Activated CD8-positive, alpha-beta T cell treated with anti-CD3 and anti-CD28 coated beads for 36 hours (primary cell): ENCODE results near the gene CES4A. TPM values are rescaled to one million over a fixed set of nuclear protein-coding genes. Genes with fewer than 3 reads are reported as not detected.
A peak's percentile ranks its signal among the peaks of the same experiment; 100 is the strongest.

Source experiments
- ATAC-seq: fragments of 200-7000 bp; cut with Tn5 transposase; one replicate; pipeline ENCODE4 v1.10.0; 2021; ENCODE audit warnings: mild to moderate bottlenecking, moderate library complexity
- CTCF ChIA-PET: fragments of 350-600 bp; sonication (Branson Sonifier 250); formaldehyde crosslinking; loops from one replicate; lab custom pipeline; 2021; ENCODE audit warnings: antibody characterized with exemption; lab: Charles Lee
- POLR2A ChIA-PET: fragments of 350-600 bp; sonication (Branson Sonifier 250); formaldehyde crosslinking; loops from one replicate; lab custom pipeline; 2021; ENCODE audit warnings: antibody characterized with exemption; lab: Charles Lee
- DNase-seq: peaks from one replicate; pipeline ENCODE4 v3.0.0-alpha.2; 2020
- H3K27ac Mint-ChIP-seq: one replicate; pipeline ENCODE4 v1.8.0; 2021; ENCODE audit warnings: mild to moderate bottlenecking, mixed read lengths
- H3K27me3 Mint-ChIP-seq: one replicate; pipeline ENCODE4 v1.8.0; 2021; ENCODE audit warnings: mixed read lengths
- H3K36me3 Mint-ChIP-seq: one replicate; pipeline ENCODE4 v1.8.0; 2021; ENCODE audit warnings: low read depth, mixed read lengths
- H3K4me1 Mint-ChIP-seq: one replicate; pipeline ENCODE4 v1.8.0; 2021; ENCODE audit warnings: low read depth, mixed read lengths
- H3K4me3 Mint-ChIP-seq: one replicate; pipeline ENCODE4 v1.8.0; 2021; ENCODE audit warnings: mild to moderate bottlenecking, moderate library complexity, mixed read lengths
- H3K9me3 Mint-ChIP-seq: one replicate; pipeline ENCODE4 v1.8.0; 2021; ENCODE audit warnings: mixed read lengths
- intact Hi-C: fragments of 100-400 bp; cut with micrococcal nuclease; formaldehyde crosslinking; loops from one replicate; pipeline ENCODE4 v1.10.0; 2022
- total RNA-seq, 2 experiments: library from RNA; stranded (reverse); gene quantifications; one replicate each; pipeline ENCODE4 v1.2.3, GENCODE V29; 2021
- TF ChIP-seq, protein P1 (sequence below): fragments of 200-600 bp; IDR thresholded peaks from one replicate; pipeline ENCODE4 v1.8.0; 2022; ENCODE audit warnings: antibody characterized with exemption, mild to moderate bottlenecking

Gene CES4A
- total RNA-seq, 2 experiments from 2014 or later = 4.5 to 5.9 TPM

GRCh38 chr16:67011274-67011673 lies 22.9 kb downstream of the CES4A start:
- ChIA-PET CTCF (interaction anchor here (0.8 to 5.0 kb wide), 6 partner anchors 13 to 144 kb away, joined by 3 to 53 read pairs (median 4); partner anchors contain the start of genes CES3 and CES4A), POLR2A (interaction anchor here (0.6 to 5.0 kb wide), 5 partner anchors 9 to 165 kb away, joined by 3 to 52 read pairs (median 3); partner anchors contain the start of gene CBFB)
- peak overlapping the region; percentile 59 for H3K4me3 Mint-ChIP-seq
- H3K9me3 Mint-ChIP-seq = no peaks in the 10 kb centered on the region
- H3K4me1 Mint-ChIP-seq = peaks cover 20% of the 10 kb centered on the region
- intact Hi-C loops = no loop called here
- TF ChIP-seq, protein P1, sequence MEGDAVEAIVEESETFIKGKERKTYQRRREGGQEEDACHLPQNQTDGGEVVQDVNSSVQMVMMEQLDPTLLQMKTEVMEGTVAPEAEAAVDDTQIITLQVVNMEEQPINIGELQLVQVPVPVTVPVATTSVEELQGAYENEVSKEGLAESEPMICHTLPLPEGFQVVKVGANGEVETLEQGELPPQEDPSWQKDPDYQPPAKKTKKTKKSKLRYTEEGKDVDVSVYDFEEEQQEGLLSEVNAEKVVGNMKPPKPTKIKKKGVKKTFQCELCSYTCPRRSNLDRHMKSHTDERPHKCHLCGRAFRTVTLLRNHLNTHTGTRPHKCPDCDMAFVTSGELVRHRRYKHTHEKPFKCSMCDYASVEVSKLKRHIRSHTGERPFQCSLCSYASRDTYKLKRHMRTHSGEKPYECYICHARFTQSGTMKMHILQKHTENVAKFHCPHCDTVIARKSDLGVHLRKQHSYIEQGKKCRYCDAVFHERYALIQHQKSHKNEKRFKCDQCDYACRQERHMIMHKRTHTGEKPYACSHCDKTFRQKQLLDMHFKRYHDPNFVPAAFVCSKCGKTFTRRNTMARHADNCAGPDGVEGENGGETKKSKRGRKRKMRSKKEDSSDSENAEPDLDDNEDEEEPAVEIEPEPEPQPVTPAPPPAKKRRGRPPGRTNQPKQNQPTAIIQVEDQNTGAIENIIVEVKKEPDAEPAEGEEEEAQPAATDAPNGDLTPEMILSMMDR = no peak
- no peak for ATAC-seq
- H3K27ac Mint-ChIP-seq = no peak overlapping the region
- DNase-seq = no peak
- H3K36me3 Mint-ChIP-seq = peaks cover 6% of the 10 kb centered on the region
- no peaks in the 10 kb centered on the region for H3K27me3 Mint-ChIP-seq

GRCh38 chr16:67013233-67013822 lies 24.9 kb downstream of the CES4A start:
- intact Hi-C loops = no loop called here
- Mint-ChIP-seq H3K27me3 (no peaks in the 10 kb centered on the region), H3K4me3 (peak overlapping the region; percentile 83), H3K27ac (peak overlapping the region; percentile 72), H3K36me3 (peaks cover 6% of the 10 kb centered on the region), H3K4me1 (peaks cover 20% of the 10 kb centered on the region), H3K9me3 (no peaks in the 10 kb centered on the region)
- DNase-seq = no peak
- CTCF ChIA-PET = interaction anchor here (0.6 to 8.7 kb wide), 25 partner anchors 13 to 171 kb away, joined by 3 to 127 read pairs (median 4); partner anchors contain the start of genes CBFB, MATCAP1 and NOL3
- TF ChIP-seq, protein P1 = no peak
- POLR2A ChIA-PET = interaction anchor here (0.6 to 5.0 kb wide), 20 partner anchors 9 to 221 kb away, joined by 3 to 52 read pairs (median 4); partner anchors contain the start of genes B3GNT9, CBFB and CIAO2B
- no peak for ATAC-seq

GRCh38 chr16:67013823-67014633 lies 25.6 kb downstream of the CES4A start:
- intact Hi-C loops = no loop called here
- ChIA-PET POLR2A (interaction anchor here (0.6 to 5.0 kb wide), 25 partner anchors 10 to 220 kb away, joined by 3 to 52 read pairs (median 4); partner anchors contain the start of genes B3GNT9, CBFB, CIAO2B and PHAF1), CTCF (interaction anchor here (0.7 to 8.7 kb wide), 24 partner anchors 13 to 170 kb away, joined by 3 to 127 read pairs (median 4); partner anchors contain the start of genes CBFB, FBXL8, MATCAP1 and NOL3)
- Mint-ChIP-seq H3K27me3 (no peaks in the 10 kb centered on the region), H3K4me1 (peaks cover 20% of the 10 kb centered on the region), H3K36me3 (peaks cover 6% of the 10 kb centered on the region), H3K4me3 (peak overlapping the region; percentile 83), H3K9me3 (no peaks in the 10 kb centered on the region), H3K27ac (peak overlapping the region; percentile 90)
- peak; percentile 91 for DNase-seq
- TF ChIP-seq, protein P1 = no peak
- ATAC-seq = peak; percentile 64

DNA sequence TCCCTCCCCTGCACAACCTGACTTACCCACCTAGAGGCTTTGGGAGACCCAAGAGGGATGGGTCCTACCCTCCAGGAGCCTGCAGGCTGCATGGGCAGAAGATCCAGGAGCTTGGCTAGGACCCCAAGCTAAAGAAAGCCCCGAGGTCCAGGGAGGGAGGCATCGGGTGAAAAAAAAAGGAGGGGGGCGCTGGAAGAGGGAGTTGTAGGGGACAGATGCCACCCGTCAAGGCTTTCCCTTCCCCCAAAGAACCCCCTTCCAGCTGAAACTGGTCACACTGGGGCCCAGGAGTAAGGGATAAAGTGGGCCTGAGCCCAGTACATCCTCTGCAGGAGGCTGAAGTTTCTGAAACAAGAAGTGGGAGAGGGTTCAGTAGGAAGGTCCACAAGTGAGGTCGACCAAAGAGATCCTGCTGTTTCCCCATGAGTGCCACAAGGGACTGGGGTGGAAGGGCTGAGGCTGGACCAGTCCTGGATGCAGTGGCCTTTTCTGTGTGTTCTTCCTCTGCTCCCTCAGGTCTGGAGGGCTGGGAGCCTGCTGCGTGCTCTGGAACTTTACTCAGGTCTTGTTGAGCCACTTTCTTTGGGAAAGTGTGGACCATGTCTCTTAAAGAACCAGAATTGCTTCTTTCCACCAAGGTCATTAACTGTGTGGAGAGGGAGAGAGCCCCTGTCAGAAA lies 26.4 kb downstream of the CES4A start:
- ChIA-PET CTCF (interaction anchor here (0.7 to 8.7 kb wide), 14 partner anchors 14 to 169 kb away, joined by 3 to 127 read pairs (median 10); partner anchors contain the start of genes CBFB, CES3, FBXL8 and MATCAP1), POLR2A (interaction anchor here (0.7 to 5.0 kb wide), 11 partner anchors 10 to 95 kb away, joined by 3 to 52 read pairs (median 5); partner anchors contain the start of genes CBFB and PHAF1)
- TF ChIP-seq, protein P1 = no peak
- no peak for ATAC-seq
- H3K9me3 Mint-ChIP-seq = no peaks in the 10 kb centered on the region
- H3K4me3 Mint-ChIP-seq = peak overlapping the region; percentile 83
- H3K27ac Mint-ChIP-seq = peak overlapping the region; percentile 90
- no peaks in the 10 kb centered on the region for H3K27me3 Mint-ChIP-seq
- peaks cover 18% of the 10 kb centered on the region for H3K4me1 Mint-ChIP-seq
- H3K36me3 Mint-ChIP-seq = peaks cover 6% of the 10 kb centered on the region
- intact Hi-C loops = loop anchor here (5.0 kb wide), 3 partner anchors 32 to 143 kb away; partner anchors contain the start of genes FBXL8 and TRADD
- no peak for DNase-seq
